ENCODE results near the gene EEF1B2. TPM values are rescaled to one million over a fixed set of nuclear protein-coding genes. Genes with fewer than 3 reads are reported as not detected.

The EEF1B2 gene
- total and polyA plus RNA-seq, 2 experiments from 2014 or later, result 305 to 455 TPM

DNA sequence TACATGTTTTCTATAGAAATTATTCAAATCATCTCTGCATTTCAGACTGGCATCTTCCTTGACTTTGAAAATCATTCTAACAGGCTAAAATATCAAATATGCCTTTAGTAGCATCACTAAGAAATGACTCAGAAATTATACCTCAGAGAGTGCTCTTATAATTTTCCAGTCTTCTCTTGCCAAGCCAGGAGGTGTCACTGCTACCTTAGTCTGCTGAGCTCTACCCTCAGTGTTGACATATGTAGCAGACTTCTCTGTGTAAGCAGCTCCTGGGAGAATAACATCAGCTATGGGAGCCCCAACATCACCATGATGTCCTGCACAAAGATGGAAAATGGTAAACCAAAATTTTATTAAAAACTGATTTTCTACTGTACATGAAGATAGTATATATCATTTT is 32.0 kb upstream of the EEF1B2 start:
- no peak overlapping the region for H3K4me2 ChIP-seq
- no peaks in the 10 kb centered on the region for H3K4me1 ChIP-seq (ENCODE audit: insufficient read depth)
- H3K4me3 ChIP-seq, result no peak overlapping the region
- TF ChIP-seq, protein P1, sequence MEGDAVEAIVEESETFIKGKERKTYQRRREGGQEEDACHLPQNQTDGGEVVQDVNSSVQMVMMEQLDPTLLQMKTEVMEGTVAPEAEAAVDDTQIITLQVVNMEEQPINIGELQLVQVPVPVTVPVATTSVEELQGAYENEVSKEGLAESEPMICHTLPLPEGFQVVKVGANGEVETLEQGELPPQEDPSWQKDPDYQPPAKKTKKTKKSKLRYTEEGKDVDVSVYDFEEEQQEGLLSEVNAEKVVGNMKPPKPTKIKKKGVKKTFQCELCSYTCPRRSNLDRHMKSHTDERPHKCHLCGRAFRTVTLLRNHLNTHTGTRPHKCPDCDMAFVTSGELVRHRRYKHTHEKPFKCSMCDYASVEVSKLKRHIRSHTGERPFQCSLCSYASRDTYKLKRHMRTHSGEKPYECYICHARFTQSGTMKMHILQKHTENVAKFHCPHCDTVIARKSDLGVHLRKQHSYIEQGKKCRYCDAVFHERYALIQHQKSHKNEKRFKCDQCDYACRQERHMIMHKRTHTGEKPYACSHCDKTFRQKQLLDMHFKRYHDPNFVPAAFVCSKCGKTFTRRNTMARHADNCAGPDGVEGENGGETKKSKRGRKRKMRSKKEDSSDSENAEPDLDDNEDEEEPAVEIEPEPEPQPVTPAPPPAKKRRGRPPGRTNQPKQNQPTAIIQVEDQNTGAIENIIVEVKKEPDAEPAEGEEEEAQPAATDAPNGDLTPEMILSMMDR (IDR thresholded peaks at IDR 0.05; ENCODE audit: poor library complexity), result no peak
- TF ChIP-seq EZH2 (IDR thresholded peaks at IDR 0.05; ENCODE audit: borderline replicate concordance), result no peak
- no peak for TF ChIP-seq EZH2phosphoT487 (IDR thresholded peaks at IDR 0.05; ENCODE audit: low read depth, severe bottlenecking, unreplicated experiment)
- no peak overlapping the region for H2AFZ ChIP-seq
- no peak overlapping the region for H3K27ac ChIP-seq
- no peaks in the 10 kb centered on the region for H3K27me3 ChIP-seq
- H3K9me2 ChIP-seq (replicated peaks; ENCODE audit: insufficient read depth), result no peaks in the 10 kb centered on the region
- no peak for DNase-seq (ENCODE audit: low spot score)
- no peaks in the 10 kb centered on the region for H3K36me3 ChIP-seq (replicated peaks; ENCODE audit: insufficient read depth, low read depth)
- H3K9me3 ChIP-seq (ENCODE audit: low read depth), result no peaks in the 10 kb centered on the region
- H4K20me1 ChIP-seq (ENCODE audit: insufficient read depth, poor library complexity, severe bottlenecking), result no peaks in the 10 kb centered on the region
- no peaks in the 10 kb centered on the region for H3K79me2 ChIP-seq

DNA sequence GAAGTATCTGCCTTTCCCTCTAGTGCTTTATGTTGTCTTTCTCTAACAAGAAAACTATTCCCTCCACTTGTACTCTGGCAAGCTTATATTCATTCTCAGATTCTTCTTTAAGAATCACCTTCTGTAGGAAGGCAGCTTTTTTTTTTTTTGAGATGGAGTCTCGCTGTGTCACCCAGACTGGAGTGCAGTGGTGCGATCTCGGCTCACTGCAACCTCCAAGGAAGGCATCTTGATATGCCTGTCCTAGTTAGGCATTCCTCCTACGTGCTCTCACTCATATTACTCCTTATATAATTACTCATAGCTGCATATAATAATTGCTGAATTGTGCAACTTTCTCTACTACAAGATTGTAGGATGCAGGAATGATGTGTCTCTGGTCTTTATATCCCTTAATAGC is 16.2 kb upstream of the EEF1B2 start:
- no peaks in the 10 kb centered on the region for H4K20me1 ChIP-seq (ENCODE audit: insufficient read depth, poor library complexity, severe bottlenecking)
- H3K4me3 ChIP-seq, result no peak overlapping the region
- 100% methylated on average over 4 of the region's 4 CpGs for WGBS (ENCODE audit: low lambda C conversion rate, missing lambda C conversion rate)
- no peak overlapping the region for H2AFZ ChIP-seq
- no peak overlapping the region for H3K27ac ChIP-seq
- TF ChIP-seq, protein P1 (IDR thresholded peaks at IDR 0.05; ENCODE audit: poor library complexity), result no peak
- TF ChIP-seq EZH2 (IDR thresholded peaks at IDR 0.05; ENCODE audit: borderline replicate concordance) (no peak), EZH2phosphoT487 (IDR thresholded peaks at IDR 0.05; ENCODE audit: low read depth, severe bottlenecking, unreplicated experiment) (no peak)
- H3K27me3 ChIP-seq, result no peaks in the 10 kb centered on the region
- no peak for DNase-seq (ENCODE audit: low spot score)
- no peaks in the 10 kb centered on the region for H3K4me1 ChIP-seq (ENCODE audit: insufficient read depth)
- no peaks in the 10 kb centered on the region for H3K9me2 ChIP-seq (replicated peaks; ENCODE audit: insufficient read depth)
- H3K9me3 ChIP-seq (ENCODE audit: low read depth), result no peaks in the 10 kb centered on the region
- no peak overlapping the region for H3K4me2 ChIP-seq
- no peaks in the 10 kb centered on the region for H3K36me3 ChIP-seq (replicated peaks; ENCODE audit: insufficient read depth, low read depth)
- no peaks in the 10 kb centered on the region for H3K79me2 ChIP-seq

DNA sequence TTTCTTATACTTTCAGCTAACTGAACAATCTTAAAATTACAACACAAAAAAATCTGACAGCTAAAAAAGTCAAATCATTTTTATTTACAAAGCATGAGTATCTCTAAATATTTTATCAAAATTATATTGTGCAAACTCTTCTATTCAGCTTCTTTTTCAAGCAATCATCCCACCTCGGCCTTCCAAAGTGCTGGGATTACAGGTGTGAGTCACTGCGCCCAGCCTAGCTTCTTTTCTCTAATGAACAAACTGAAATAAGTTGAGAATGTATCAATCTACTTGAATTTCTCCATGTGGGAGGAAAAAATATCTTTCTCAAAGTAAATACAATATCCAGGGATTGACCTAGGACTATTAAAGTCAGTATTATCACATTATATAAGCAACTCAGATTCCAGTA is 15.3 kb upstream of the EEF1B2 start:
- no peaks in the 10 kb centered on the region for H3K27me3 ChIP-seq
- TF ChIP-seq EZH2phosphoT487 (IDR thresholded peaks at IDR 0.05; ENCODE audit: low read depth, severe bottlenecking, unreplicated experiment) (no peak), EZH2 (IDR thresholded peaks at IDR 0.05; ENCODE audit: borderline replicate concordance) (no peak)
- TF ChIP-seq, protein P1 (IDR thresholded peaks at IDR 0.05; ENCODE audit: poor library complexity), result no peak
- no peaks in the 10 kb centered on the region for H3K9me3 ChIP-seq (ENCODE audit: low read depth)
- H3K36me3 ChIP-seq (replicated peaks; ENCODE audit: insufficient read depth, low read depth), result no peaks in the 10 kb centered on the region
- 96% methylated on average over 2 of the region's 2 CpGs for WGBS (ENCODE audit: low lambda C conversion rate, missing lambda C conversion rate)
- H3K27ac ChIP-seq, result no peak overlapping the region
- no peak overlapping the region for H2AFZ ChIP-seq
- H3K4me2 ChIP-seq, result no peak overlapping the region
- H3K4me1 ChIP-seq (ENCODE audit: insufficient read depth), result no peaks in the 10 kb centered on the region
- no peak for DNase-seq (ENCODE audit: low spot score)
- H3K9me2 ChIP-seq (replicated peaks; ENCODE audit: insufficient read depth), result no peaks in the 10 kb centered on the region
- H3K4me3 ChIP-seq, result no peak overlapping the region
- H4K20me1 ChIP-seq (ENCODE audit: insufficient read depth, poor library complexity, severe bottlenecking), result no peaks in the 10 kb centered on the region
- H3K79me2 ChIP-seq, result peaks cover 4% of the 10 kb centered on the region

DNA sequence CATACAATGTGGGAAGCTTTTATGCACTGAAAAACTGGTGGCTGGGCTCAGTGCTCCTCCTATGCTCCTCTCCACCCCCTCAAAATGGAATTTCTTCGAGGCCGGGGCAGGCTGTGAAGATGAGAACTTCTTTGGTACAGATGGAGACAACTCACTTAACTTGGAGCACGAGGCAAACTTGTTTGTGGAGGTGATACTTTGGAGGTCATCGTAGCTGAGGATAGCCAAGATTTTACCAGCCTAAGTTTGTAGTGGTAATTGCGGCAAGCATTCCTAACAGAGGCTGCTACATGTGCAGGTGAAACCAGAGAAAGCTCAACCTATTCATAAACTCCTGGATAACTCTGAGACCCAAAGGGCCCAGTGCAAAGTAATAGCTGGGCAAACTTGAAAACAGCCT is 14.0 kb upstream of the EEF1B2 start:
- DNase-seq (ENCODE audit: low spot score), result no peak
- H3K9me2 ChIP-seq (replicated peaks; ENCODE audit: insufficient read depth), result no peaks in the 10 kb centered on the region
- no peak for TF ChIP-seq EZH2 (IDR thresholded peaks at IDR 0.05; ENCODE audit: borderline replicate concordance)
- no peak for TF ChIP-seq EZH2phosphoT487 (IDR thresholded peaks at IDR 0.05; ENCODE audit: low read depth, severe bottlenecking, unreplicated experiment)
- TF ChIP-seq, protein P1 (IDR thresholded peaks at IDR 0.05; ENCODE audit: poor library complexity), result no peak
- H3K4me3 ChIP-seq, result no peak overlapping the region
- no peaks in the 10 kb centered on the region for H3K9me3 ChIP-seq (ENCODE audit: low read depth)
- 87% methylated on average over 5 of the region's 5 CpGs for WGBS (ENCODE audit: low lambda C conversion rate, missing lambda C conversion rate)
- no peaks in the 10 kb centered on the region for H3K27me3 ChIP-seq
- no peak overlapping the region for H3K4me2 ChIP-seq
- no peaks in the 10 kb centered on the region for H3K36me3 ChIP-seq (replicated peaks; ENCODE audit: insufficient read depth, low read depth)
- peaks cover 4% of the 10 kb centered on the region for H3K79me2 ChIP-seq
- no peaks in the 10 kb centered on the region for H3K4me1 ChIP-seq (ENCODE audit: insufficient read depth)
- H3K27ac ChIP-seq, result no peak overlapping the region
- H2AFZ ChIP-seq, result no peak overlapping the region
- H4K20me1 ChIP-seq (ENCODE audit: insufficient read depth, poor library complexity, severe bottlenecking), result no peaks in the 10 kb centered on the region

Data from hepatocyte (in vitro differentiated cells).